Tibial nerve (tissue), 4 donors: ENCODE measurements around the gene EBNA1BP2. TPM values are rescaled to one million over a fixed set of nuclear protein-coding genes. Genes with fewer than 3 reads are reported as not detected.

Source experiments
- DNase-seq, 2 donors: peaks; one replicate each; pipeline ENCODE4 v3.0.0-alpha.2; 2019; ENCODE audit warnings: low spot score in 2 of 2
- H3K27ac ChIP-seq, 4 donors: fragments of 200-600 bp; sonication (generic) in 3 of 4; one replicate each; pipeline ENCODE4 v1.5.1; 2017 to 2019; ENCODE audit warnings: mild to moderate bottlenecking in 1 of 4
- H3K27me3 ChIP-seq, 2 donors: fragments of 200-600 bp; sonication (generic) in 1 of 2; one replicate each; pipeline versions ENCODE4 v1.5.1 to v1.6.0; 2017 to 2019
- H3K36me3 ChIP-seq, 3 donors: fragments of 200-600 bp; sonication (generic); one replicate each; pipeline ENCODE4 v1.5.1; 2018 to 2019
- H3K4me1 ChIP-seq, 4 donors: fragments of 200-600 bp; sonication (generic) in 3 of 4; one replicate each; pipeline ENCODE4 v1.5.1; 2017 to 2019
- H3K4me3 ChIP-seq, 4 donors: fragments of 200-600 bp; sonication (generic) in 3 of 4; one replicate each; pipeline ENCODE4 v1.5.1; 2017 to 2019; ENCODE audit warnings: mild to moderate bottlenecking in 1 of 4, moderate library complexity in 1 of 4
- H3K9me3 ChIP-seq, 4 donors: fragments of 200-600 bp; sonication (generic) in 3 of 4; one replicate each; pipeline ENCODE4 v1.5.1; 2017 to 2019
- CTCF ChIP-seq, 5 experiments: fragments of 200-600 bp in 3 of 5; fragments of 450-650 bp in 2 of 5; sonication (generic) in 3 of 5; IDR thresholded peaks; one replicate each; pipeline ENCODE4 v1.5.1; 2016 to 2019; ENCODE audit warnings: antibody characterized with exemption in 5 of 5, mild to moderate bottlenecking in 3 of 5, moderate library complexity in 2 of 5
- EP300 ChIP-seq, 2 donors: sonication (generic); formaldehyde crosslinking; IDR thresholded peaks; one replicate each; pipeline ENCODE4 v1.6.1; 2017; ENCODE audit warnings: antibody characterized with exemption in 2 of 2, mild to moderate bottlenecking in 1 of 2
- POLR2A ChIP-seq, 2 donors: fragments of 450-650 bp; IDR thresholded peaks; one replicate each; pipeline ENCODE4 v1.6.1; 2017; ENCODE audit warnings: antibody characterized with exemption in 2 of 2, mild to moderate bottlenecking in 2 of 2, moderate library complexity in 2 of 2
- WGBS, 2 donors: methylation state at CpG; one replicate each; pipeline ENCODE4 v1.1.5; 2018; 5-methylcytosine and 5-hydroxymethylcytosine counted together
- total RNA-seq, 4 donors: library from RNA; depleted of rRNA; stranded (reverse); fragments of >200 nt; gene quantifications; one replicate each; pipeline ENCODE4 v1.1.0, GENCODE V29; 2016

The EBNA1BP2 gene
- total RNA-seq, result 10 to 100 TPM; 48.8 to 57.3 (median 51.2) TPM

GRCh38 chr1:43171876-43172526, at the start of gene EBNA1BP2, which contains the start of gene CFAP57:
EBNA1BP2 (minus strand) TSS chr1:43172290; CDS start chr1:43172118, 172 bp downstream.
CFAP57 (plus strand) TSS chr1:43172330; CDS start chr1:43172754, 424 bp downstream.
- H3K4me3 ChIP-seq, result peak within 1 kb of the TSS; percentile 62 to 98 (median 86)

GRCh38 chr1:43221797-43222196, 49.7 kb upstream of the EBNA1BP2 start:
- H3K4me3 ChIP-seq, result no peak overlapping the region
- DNase-seq, result no peak
- no peaks in the 10 kb centered on the region for H3K9me3 ChIP-seq
- no peaks in the 10 kb centered on the region for H3K36me3 ChIP-seq
- H3K4me1 ChIP-seq, result peaks cover 0 to 5% (median 0%) of the 10 kb centered on the region in 4 donors
- 88 to 93% methylated on average over 1 of the region's 1 CpG for WGBS, 2 donors
- peak overlapping the region in 1 of 4 donors; percentile 53 for H3K27ac ChIP-seq
- TF ChIP-seq EP300 (IDR thresholded peaks at IDR 0.05), result no peak
- no peak for TF ChIP-seq POLR2A (IDR thresholded peaks at IDR 0.05)
- no peak for TF ChIP-seq CTCF (IDR thresholded peaks at IDR 0.05)
- H3K27me3 ChIP-seq, result no peaks in the 10 kb centered on the region

More at GRCh38 chr1:43171876-43172526, at the start of gene EBNA1BP2, which contains the start of gene CFAP57:
- Histone ChIP-seq H3K36me3 (peaks cover 0 to 38% (median 12%) of the 10 kb centered on the region in 3 donors), H3K4me1 (peaks cover 0 to 20% (median 11%) of the 10 kb centered on the region in 4 donors), H3K27me3 (peaks cover 0 to 5% of the 10 kb centered on the region in 2 donors), H3K9me3 (no peaks in the 10 kb centered on the region), H3K27ac (peak within 1 kb of the TSS in 3 of 4 donors; percentile 46 to 74 (median 61))
- WGBS, 2 donors, result 0% methylated on average over 33 to 44 of the region's 45 CpGs
- DNase-seq, result peak; percentile 79 to 90
- TF ChIP-seq EP300 (IDR thresholded peaks at IDR 0.05), result peak in 1 of 2 donors; percentile 54
- TF ChIP-seq CTCF (IDR thresholded peaks at IDR 0.05), result peak in 1 of 5 experiments; percentile 15
- no peak for TF ChIP-seq POLR2A (IDR thresholded peaks at IDR 0.05)

GRCh38 chr1:43220905-43221778, 49.1 kb upstream of the EBNA1BP2 start:
- TF ChIP-seq POLR2A (IDR thresholded peaks at IDR 0.05) (no peak), CTCF (IDR thresholded peaks at IDR 0.05) (no peak), EP300 (IDR thresholded peaks at IDR 0.05) (no peak)
- Histone ChIP-seq H3K27me3 (no peaks in the 10 kb centered on the region), H3K4me1 (peaks cover 0 to 5% (median 0%) of the 10 kb centered on the region in 4 donors), H3K4me3 (no peak overlapping the region), H3K36me3 (no peaks in the 10 kb centered on the region), H3K9me3 (no peaks in the 10 kb centered on the region), H3K27ac (peak overlapping the region in 1 of 4 donors; percentile 53)
- no peak for DNase-seq
- 69% methylated on average over 7 of the region's 7 CpGs for WGBS, 2 donors

- no peak overlapping the region for H3K27ac ChIP-seq
- H3K27me3 ChIP-seq, result no peaks in the 10 kb centered on the region
- no peaks in the 10 kb centered on the region for H3K9me3 ChIP-seq
- no peak for DNase-seq
- no peaks in the 10 kb centered on the region for H3K36me3 ChIP-seq
- TF ChIP-seq CTCF (IDR thresholded peaks at IDR 0.05), result no peak
- TF ChIP-seq POLR2A (IDR thresholded peaks at IDR 0.05), result no peak
- no peak for TF ChIP-seq EP300 (IDR thresholded peaks at IDR 0.05)
- 90 to 91% methylated on average over 10 of the region's 10 CpGs for WGBS, 2 donors
- peaks cover 0 to 5% (median 0%) of the 10 kb centered on the region in 4 donors for H3K4me1 ChIP-seq
- H3K4me3 ChIP-seq, result no peak overlapping the region
Observed at GRCh38 chr1:43217747-43218146, 45.7 kb upstream of the EBNA1BP2 start.
